GM20431 (cell line): ENCODE measurements around the gene NOP16.

Experiments used
- in situ Hi-C: fragments of 300-500 bp; cut with MseI, MboI; formaldehyde crosslinking; loops from one replicate; pipeline ENCODE4 v1.15.0; 2020; ENCODE audit warnings: low sequenced_read_pairs; ENCODE audit not compliant: unreplicated experiment

The NOP16 gene, protein sequence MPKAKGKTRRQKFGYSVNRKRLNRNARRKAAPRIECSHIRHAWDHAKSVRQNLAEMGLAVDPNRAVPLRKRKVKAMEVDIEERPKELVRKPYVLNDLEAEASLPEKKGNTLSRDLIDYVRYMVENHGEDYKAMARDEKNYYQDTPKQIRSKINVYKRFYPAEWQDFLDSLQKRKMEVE

DNA sequence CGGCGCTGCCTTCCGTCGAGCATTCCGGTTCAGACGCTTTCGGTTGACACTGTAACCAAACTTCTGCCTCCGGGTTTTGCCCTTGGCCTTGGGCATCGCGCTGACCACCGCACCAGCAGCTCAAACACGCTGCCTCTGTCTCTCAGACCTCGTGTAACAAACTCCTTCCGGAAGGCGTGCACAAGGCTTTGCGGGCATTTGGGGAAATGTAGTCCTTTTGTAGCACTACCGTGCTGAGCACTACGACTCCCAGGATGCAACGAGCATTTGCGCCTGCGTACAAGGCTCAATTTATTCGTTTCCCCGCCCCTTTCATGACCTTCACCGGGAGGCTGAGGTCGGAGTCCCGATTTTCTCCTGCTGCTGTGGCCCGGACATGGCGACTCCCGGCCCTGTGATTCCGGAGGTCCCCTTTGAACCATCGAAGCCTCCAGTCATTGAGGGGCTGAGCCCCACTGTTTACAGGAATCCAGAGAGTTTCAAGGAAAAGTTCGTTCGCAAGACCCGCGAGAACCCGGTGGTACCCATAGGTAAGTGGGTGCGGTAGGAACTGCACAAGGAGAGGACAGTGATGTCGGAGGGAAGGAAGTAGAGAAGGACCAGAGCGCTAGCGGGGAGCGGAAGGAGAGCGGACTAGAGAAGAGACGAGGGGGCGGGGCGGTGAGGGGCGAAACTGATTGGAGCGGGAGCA, at the start of gene NOP16, which contains the start of gene HIGD2A:
TSS of gene NOP16 (minus strand) at position 155 of the 691 bp plus-strand sequence. CDS start at position 96, 59 bp downstream.
TSS of gene HIGD2A (plus strand) at position 308 of the 691 bp plus-strand sequence. CDS start at position 377, 69 bp downstream.
- in situ Hi-C loops = no loop called here

DNA sequence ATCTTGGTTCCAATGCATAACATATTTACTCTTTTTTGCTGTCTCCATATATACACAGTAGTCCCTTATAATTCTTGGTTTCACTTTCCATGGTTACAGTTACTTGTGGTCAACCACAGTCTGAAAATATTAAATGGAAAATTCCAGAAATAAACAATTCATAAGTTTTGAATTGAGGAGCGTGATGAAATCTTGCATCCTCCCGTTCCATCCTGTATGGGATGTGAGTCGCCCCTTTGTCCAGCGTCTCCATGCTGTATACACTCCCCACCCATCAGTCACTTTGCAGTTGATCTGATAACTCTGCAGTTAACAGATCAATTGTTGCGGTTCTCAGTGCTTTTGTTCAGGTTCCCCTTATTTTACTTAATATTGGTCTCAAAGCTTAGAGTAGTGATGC, 48.3 kb upstream of the NOP16 start:
- in situ Hi-C loops = no loop called here

DNA sequence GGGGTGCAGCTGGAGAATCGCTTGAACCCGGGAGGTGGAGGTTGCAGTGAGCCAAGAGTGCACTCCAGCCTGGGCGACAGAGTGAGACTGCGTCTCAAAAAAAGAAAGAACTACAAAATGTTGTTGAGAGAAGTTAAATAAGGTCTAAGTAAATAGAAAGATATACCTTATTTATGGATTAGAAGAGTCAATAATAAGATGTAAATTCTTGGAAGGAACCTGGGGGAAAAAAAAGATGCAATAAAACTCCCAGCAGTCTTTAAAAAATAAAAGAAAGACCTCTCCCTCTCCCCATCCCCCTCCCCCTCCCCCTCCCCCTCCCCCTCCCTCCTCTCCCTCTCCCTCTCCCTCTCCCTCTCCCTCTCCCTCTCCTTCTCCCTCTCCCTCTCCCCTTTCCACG, 44.3 kb upstream of the NOP16 start:
- in situ Hi-C loops = no loop called here

DNA sequence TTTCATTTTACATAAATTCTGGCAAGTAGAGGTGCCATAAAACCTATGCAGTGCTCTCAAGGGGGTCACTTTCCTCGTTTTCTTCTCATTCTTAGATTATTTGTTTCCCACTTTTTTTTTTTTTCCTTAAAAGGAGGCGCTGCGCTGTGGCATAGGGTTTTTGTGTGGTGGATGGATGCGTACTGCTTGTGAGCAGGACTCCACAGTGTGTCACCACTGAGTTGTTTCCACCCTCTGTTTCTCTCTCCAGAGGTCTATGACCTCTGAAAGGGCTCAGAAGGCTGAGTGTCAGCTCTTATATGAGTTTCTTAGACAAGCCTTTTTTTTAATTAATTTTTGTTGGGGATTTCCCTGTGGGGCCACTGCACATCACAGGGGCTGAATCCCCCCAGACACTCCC, 41.6 kb upstream of the NOP16 start:
- in situ Hi-C loops = no loop called here

DNA sequence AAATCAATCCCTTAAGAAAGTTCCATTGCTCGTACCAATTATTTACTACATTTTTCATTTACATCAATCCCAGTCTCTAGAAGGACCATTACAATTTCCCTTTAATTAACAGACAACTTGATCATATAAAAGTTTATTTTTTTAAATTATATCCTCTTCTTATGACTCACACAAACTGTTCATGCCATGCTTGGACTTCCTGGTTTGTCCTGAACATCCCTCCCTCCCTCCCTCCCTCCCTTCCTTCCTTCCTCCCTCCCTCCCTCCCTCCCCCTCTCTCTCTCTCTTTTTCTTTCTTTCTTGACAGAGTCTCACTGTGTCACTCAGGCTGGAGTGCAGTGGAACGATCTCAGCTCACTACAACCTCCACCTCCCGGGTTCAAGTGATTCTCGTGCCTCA, 39.6 kb upstream of the NOP16 start:
- in situ Hi-C loops = no loop called here

DNA sequence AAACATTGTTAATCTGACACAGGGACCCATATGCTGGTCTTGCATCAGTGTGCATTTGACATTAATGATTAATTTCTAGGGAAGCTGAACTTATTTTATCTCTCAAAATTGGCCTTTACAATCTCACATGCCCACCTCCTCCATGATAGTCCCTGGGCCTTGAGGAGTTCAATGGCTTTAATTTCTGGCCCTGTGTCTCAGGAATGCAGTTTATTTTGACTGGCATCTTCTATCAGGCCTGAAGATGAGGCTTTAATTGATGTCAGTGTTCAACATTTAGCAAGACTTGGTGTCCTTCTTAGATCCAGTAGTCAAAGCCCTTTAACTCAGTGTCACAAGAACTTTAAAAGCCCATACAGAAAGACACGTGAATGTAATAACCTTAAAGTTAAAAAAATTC, 38.5 kb upstream of the NOP16 start:
- in situ Hi-C loops = no loop called here

DNA sequence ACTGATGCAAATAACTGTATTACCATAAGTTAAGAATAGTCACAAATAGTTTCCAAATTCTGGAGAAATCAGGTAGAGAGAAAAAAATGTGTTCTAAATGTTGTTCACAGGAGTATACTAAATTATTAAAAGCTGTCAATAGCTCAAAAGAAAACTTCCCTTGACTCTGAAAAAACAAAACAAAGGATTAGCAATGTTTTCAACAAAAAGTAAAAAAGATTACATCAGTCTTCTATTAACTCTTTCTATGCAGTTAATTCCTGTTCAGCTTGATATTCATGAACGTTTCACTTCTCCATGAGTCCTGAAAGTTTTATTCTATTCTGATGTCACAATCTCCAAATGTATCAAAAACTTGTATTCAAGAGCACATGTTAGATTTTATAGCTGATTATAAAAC, 37.4 kb upstream of the NOP16 start:
- in situ Hi-C loops = no loop called here

DNA sequence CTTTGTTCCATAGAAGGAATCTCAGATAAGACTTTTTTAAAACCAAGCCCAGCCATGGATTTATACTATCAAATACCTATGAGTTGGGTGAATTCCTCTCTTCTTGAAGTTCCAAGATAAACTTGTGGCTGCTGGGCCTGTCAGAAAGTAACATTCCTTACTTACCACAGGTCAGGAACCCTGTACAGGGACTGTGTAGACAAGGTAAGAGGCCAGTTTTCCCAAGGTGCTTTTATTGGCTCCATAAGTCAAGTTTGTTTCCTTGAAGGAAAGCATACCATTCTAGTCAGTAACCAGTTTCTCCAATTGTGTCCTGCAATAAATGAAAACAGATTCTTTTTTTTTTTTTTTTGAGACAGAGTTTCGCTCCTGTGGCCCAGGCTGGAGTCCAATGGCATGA, 36.7 kb upstream of the NOP16 start:
- in situ Hi-C loops = no loop called here

DNA sequence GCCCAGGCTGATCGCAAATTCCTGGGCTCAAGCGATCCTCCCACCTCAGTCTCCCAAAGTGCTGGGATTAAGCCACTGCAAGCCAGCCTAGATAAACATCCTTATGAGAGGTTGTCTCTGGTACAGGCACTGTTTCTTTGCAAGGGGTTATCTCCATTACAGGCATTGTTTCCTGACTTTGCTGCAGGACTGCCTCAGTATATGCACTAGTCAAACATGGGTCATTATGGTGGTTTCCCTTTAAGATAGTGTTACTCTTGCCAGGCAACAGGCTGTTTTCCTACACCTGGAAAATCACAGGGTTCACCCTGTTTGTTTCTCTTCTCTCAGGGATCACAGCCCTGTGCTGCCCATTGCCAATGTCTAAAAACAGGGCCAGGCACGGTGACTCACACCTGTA, 35.8 kb upstream of the NOP16 start:
- in situ Hi-C loops = no loop called here

DNA sequence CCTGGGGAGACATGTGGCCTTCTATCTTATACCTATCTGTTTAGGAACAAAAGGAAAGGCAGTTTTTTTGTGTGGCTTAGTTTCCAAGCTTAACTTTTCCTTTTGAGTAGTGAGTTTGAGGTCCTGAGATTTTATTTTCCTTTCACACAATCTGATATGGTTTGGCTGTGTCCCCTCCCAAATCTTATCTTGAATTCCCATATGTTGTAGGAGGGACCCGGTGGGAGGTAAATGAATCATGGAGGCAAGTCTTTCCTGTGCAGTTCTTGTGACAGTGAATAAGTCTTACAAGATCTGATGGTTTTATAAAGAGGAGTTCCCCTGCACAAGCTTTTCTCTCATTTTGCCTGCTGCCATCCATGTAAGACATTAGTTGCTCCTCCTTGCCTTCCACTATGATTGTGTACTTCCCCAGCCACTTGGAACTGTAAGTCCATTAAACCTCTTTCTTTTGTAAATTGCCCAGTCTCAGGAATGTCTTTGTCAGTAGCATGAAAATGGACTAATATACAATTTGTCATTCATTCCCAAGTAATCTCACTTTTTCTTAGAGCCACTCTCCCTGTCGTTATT, 32.7 kb upstream of the NOP16 start:
- in situ Hi-C loops = no loop called here

DNA sequence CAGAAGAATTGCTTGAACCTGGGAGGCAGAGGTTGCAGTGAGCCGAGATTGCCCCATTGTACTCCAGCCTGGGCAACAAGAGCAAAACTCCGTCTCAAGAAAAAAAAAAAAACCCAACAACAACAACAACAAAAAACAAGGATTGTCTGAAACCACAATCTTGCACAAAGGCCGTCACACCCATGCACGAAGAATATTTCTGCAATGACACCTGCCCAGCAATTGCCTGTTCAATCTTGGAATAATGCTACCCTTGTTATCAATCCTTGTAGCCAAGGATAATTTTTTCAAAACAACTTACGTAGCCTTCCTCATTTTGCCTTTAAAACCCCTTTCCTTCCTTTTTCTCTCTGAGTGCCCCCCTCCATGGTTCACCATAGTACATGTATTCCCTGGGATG, 31.7 kb upstream of the NOP16 start:
- in situ Hi-C loops = no loop called here

DNA sequence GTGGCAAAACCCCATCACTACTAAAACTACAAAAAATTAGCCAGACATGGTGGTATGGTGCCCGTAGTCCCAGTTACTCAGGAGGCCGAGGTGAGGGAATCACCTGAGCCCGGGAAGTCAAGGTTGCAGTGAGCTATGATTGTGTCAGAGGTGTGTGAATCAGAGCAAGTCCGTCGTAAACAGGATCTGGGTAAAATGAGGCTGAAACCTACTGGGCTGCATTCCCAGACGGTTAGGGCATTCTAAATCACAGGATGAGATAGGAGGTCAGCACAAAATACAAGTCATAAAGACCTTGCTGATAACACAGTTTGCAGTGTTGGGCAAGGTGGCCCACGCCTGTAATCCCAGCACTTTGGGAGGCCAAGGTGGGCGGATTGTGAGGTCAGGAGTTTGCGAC, 29.9 kb upstream of the NOP16 start:
- in situ Hi-C loops = no loop called here

DNA sequence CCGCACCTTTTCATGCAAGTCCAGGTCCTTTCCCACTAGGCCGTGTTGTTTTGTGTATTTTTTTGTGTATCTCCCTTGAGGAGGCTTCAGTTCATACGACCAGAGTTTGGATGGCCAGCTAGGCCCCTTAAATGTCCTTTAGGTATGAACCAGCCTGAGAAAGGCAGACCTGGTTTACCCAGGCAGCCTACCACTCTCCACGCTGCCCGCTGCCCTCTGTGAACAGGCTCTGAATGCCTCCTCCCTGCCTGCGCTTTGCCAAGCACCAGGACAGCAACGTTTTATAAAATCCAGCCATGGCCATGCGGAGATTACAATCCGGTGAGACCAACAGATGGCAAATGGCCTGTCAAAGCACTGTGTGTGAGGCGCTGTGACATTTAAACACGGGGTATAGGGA, 28.6 kb upstream of the NOP16 start:
- in situ Hi-C loops = no loop called here

DNA sequence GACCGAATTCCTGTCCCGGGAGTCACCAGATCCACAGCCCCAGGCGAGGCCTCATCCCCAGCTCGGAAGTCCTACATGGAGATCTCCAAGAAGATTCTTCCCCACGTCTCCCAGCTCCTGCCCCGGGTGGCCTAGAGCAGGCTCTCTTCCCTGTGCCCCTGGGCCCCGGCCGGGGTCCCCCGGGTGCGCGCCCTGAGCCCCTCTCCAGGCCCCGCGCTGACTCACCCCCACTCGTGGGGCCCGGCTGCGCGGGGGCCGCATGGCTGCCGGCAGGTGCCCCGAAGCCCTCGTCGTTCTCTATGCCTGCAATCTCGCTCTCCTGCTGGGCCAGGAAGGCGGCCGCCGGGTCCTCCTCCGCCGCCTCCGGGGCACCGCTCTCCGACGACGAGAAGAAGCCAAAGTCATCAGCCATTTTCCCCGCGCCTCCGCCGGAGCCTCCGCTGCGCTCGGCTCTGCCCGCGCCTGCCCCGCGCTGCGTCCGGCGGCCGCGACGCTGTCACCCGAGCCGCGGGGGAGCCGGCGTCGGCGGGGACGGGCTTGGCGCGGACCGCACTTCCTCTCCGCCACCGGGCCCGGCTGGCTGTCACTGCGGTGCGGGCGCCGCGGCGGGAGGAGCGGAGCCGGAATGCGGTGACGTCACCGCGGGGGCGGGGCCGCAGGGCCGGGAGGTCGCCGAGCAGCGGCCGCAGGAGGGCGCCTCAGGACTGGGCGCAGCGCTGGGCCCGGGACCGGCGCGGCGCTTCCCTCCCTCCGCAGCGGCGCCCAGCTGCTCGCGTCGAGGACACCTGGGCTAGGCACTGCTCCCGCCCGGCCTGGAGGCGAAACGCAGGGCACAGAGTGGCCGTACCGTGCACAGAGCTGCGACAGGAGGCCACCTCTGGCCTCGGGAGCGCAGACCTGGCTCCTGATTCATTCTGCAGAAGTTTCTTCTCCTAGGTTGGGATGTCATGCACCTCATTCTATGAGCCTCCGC, 27.8 kb upstream of the NOP16 start, which contains the start of gene CLTB:
TSS of gene CLTB (minus strand) at position 588 of the 973 bp plus-strand sequence. CDS start at position 412, 176 bp downstream.
- in situ Hi-C loops = no loop called here

DNA sequence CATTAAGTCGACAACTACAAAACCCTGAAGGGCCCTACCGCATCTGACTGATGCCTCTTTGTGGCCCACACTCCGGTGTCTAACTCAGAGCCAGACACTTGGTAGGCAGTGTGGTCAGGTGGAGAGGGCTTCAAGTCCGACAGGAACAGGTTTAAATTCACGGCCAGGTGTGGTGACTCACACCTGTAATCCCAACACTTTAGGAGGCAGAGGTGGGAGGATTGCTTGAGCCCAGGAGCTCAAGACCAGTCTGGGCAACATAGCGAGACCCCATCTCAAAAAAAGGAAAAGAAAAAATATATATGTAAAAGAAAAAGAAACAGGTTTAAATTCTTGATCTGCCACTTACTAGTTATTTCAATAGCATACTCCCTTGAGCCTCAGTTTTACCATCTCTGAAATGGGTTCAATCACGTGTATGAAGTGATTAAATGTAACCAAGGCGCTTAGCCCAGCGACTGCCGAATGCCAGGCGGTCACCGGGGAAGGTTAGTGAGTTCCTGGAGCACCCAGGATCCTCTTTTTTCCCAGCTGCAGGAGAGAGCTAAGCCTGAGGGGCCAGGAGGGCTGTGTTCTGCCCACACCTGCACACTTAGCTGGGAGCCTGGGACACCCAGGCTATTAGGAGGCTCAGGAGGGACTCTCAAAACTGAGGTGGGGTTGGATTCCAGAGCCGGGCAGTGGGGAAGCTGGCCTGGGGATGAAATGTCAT, 27.0 kb upstream of the NOP16 start:
- in situ Hi-C loops = no loop called here

DNA sequence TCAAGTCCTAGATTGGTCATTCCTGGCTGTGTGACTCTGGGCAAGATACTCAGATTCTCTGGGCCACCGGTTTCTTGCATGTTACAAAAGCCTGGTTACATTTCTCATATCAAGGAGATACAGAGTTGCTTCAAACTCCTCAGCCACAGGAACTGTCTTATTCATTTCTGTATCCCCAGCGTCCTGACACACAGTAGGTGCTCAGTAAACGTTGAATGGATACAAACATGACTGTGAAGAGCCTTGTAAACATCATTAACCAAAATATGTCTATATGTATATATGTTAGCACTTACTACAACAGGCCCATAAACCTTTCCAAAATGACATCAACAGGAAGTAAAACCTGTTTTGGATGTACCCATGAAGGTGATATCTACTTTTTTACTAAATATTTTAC, 26.3 kb upstream of the NOP16 start:
- in situ Hi-C loops = no loop called here

DNA sequence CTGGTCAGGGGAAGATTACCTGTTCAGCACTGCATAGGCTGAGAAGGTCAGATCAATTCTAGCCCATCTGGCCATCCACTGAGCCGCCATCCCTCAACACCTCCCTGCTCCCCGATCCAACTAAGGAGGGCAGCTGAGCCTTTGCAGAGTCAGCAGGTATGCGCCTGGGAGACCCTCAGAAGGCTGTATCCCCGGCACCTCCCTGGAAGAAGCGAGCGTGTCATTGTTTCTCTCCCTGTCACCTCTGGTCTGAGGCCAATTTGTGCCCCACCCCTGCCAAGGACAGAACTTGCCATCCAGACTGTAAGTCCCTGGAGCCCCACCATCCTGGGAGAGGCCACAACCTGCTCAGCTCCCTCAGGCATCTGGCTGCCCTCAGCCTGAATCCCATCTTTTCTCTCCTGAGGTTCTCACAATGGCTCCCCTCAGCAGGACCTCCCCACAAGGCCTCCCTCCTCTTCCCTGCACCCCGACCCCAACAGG, 25.4 kb upstream of the NOP16 start:
- in situ Hi-C loops = no loop called here

DNA sequence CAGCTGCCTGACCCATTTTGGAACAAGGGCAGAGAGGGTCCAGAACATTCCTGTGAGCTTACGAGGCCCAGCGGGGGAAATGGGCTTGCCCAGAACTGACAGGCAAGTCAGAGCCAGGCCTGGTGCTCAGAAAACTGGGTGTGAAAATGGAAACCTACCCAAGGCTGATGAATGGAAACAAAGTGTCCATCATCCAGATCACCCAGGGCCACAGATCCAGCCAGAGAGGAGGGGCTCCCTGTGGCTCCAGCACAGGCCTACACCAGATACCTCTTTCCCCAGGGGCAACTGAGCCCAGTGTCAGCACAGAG, 24.8 kb upstream of the NOP16 start:
- in situ Hi-C loops = no loop called here

DNA sequence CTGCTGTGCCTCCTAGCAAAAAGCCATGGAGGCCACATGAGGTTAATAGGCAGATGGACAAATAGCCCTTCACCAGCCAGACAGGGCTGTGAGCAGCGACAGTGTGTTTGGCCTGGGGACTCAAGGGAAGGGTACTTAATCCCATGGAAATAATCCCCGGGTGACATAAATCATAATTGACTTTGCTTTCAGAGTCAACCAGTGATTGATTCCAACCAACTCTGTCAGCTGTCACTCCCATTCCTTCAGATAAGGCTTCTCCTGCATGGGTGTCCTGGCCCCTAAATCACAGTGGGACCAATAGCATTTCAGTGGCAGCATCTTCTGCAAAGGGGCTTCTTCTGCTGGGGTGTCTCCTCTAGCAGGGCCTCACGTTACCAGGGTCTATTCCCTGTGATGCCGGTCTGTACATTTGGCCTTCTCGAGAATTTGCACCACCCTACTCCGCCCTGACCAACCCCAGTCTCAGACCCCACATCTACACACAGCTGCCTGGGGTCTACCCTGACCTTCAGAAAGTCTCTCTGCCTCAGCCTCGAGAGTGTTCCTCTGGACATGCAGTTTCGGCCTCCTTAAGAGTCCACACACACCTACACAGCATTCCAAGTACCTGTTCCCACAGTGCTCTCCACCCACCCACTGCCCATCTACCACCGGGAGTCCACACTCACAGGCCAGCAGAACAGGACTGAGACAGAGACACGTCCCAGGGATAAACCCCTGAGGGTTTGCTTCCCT, 24.3 kb upstream of the NOP16 start:
- in situ Hi-C loops = no loop called here
